HG03520 (cell line): Measurements from ENCODE around the gene PTPRCAP.

ENCODE experiments used
- ATAC-seq: cut with Tn5 transposase; IDR thresholded peaks from one replicate; pipeline ENCODE4 v1.9.1; 2021; ENCODE audit warnings: mild to moderate bottlenecking, moderate library complexity; ENCODE audit not compliant: unreplicated experiment

The PTPRCAP gene

GRCh38 chr11:67441731-67442351, 4.4 kb upstream of the PTPRCAP start:
- ATAC-seq = no peak

GRCh38 chr11:67441098-67441563, 3.6 kb upstream of the PTPRCAP start:
- no peak for ATAC-seq

- ATAC-seq = no peak
Observed at GRCh38 chr11:67440229-67441097, 3.0 kb upstream of the PTPRCAP start.

- no peak for ATAC-seq
Observed at GRCh38 chr11:67439321-67440228, 2.1 kb upstream of the PTPRCAP start.

- no peak for ATAC-seq
Observed at GRCh38 chr11:67438158-67438902, 848 bp upstream of the PTPRCAP start.

- ATAC-seq = no peak
Observed at GRCh38 chr11:67437809-67438157, 301 bp upstream of the PTPRCAP start.

- no peak for ATAC-seq
Observed at GRCh38 chr11:67436459-67437081, 912 bp downstream of the PTPRCAP start.

- ATAC-seq = no peak
Observed at GRCh38 chr11:67435727-67436458, 1.6 kb downstream of the PTPRCAP start.

- no peak for ATAC-seq
Observed at GRCh38 chr11:67435031-67435726, 2.3 kb downstream of the PTPRCAP start.

- no peak for ATAC-seq
Observed at GRCh38 chr11:67434395-67434881, 3.0 kb downstream of the PTPRCAP start.

- ATAC-seq = no peak
Observed at GRCh38 chr11:67433536-67434394, 3.7 kb downstream of the PTPRCAP start.

GRCh38 chr11:67432655-67433349, 4.7 kb downstream of the PTPRCAP start:
- ATAC-seq = no peak

GRCh38 chr11:67431346-67432249, 5.9 kb downstream of the PTPRCAP start:
- ATAC-seq = no peak

GRCh38 chr11:67429722-67430121, 7.8 kb downstream of the PTPRCAP start:
- no peak for ATAC-seq

- no peak for ATAC-seq
Observed at GRCh38 chr11:67429038-67429668, 8.3 kb downstream of the PTPRCAP start.
